Urothelium cell line (cell line): ENCODE data around the gene ERI2.
"Not testable (repeated sequence)": the region's sequence is repeated elsewhere in the genome, so short reads cannot be mapped to it uniquely, and the experiment has no call there.

Experiments used
- DNase-seq: peaks from one replicate; pipeline ENCODE4 v3.0.0; 2011; ENCODE audit warnings: low spot score, mixed read lengths
- FAIRE-seq: peaks from 2 replicates; lab custom pipeline; 2011; peaks lifted over from hg19 to GRCh38; lab: Jason Lieb, UNC

The ERI2 gene

GRCh38 chr16:20818929-20819585, 12.8 kb upstream of the ERI2 start:
- no peak for FAIRE-seq
- DNase-seq, result no peak

GRCh38 chr16:20814784-20815183, 8.5 kb upstream of the ERI2 start:
- no peak for DNase-seq
- no peak for FAIRE-seq

GRCh38 chr16:20812510-20812909, 6.2 kb upstream of the ERI2 start:
- DNase-seq (no peak), FAIRE-seq (peak; percentile 46)

- DNase-seq (no peak), FAIRE-seq (no peak)
Observed at GRCh38 chr16:20811889-20812439, 5.7 kb upstream of the ERI2 start.

- FAIRE-seq, result no peak
Observed at GRCh38 chr16:20807862-20808261, 1.6 kb upstream of the ERI2 start.

GRCh38 chr16:20805684-20806167, 546 bp downstream of the ERI2 start:
- not testable (repeated sequence) for DNase-seq, FAIRE-seq

More at GRCh38 chr16:20807862-20808261, 1.6 kb upstream of the ERI2 start:
- no peak for DNase-seq

GRCh38 chr16:20803561-20804214, 2.6 kb downstream of the ERI2 start:
- no peak for FAIRE-seq

GRCh38 chr16:20803192-20803560, 3.1 kb downstream of the ERI2 start:
- DNase-seq, result no peak
- no peak for FAIRE-seq

More at GRCh38 chr16:20803561-20804214, 2.6 kb downstream of the ERI2 start:
- DNase-seq, result no peak

- no peak for DNase-seq
- FAIRE-seq, result no peak
Observed at GRCh38 chr16:20801278-20801677, 5.0 kb downstream of the ERI2 start.

- FAIRE-seq (no peak), DNase-seq (no peak)
Observed at GRCh38 chr16:20799599-20799998, 6.7 kb downstream of the ERI2 start.

GRCh38 chr16:20798364-20798763, 7.9 kb downstream of the ERI2 start:
- no peak for DNase-seq
- no peak for FAIRE-seq

- FAIRE-seq (no peak), DNase-seq (no peak)
Observed at GRCh38 chr16:20791923-20792612, 14.2 kb downstream of the ERI2 start.

GRCh38 chr16:20789130-20789529, 17.1 kb downstream of the ERI2 start:
- no peak for DNase-seq
- FAIRE-seq, result no peak

GRCh38 chr16:20784204-20784603, 22.1 kb downstream of the ERI2 start:
- DNase-seq, result no peak
- no peak for FAIRE-seq

- DNase-seq, result no peak
- no peak for FAIRE-seq
Observed at GRCh38 chr16:20782470-20782869, 23.8 kb downstream of the ERI2 start.

- no peak for FAIRE-seq
- DNase-seq, result no peak
Observed at GRCh38 chr16:20781697-20782096, 24.6 kb downstream of the ERI2 start.

- DNase-seq (peak; percentile 69), FAIRE-seq (peak; percentile 65)
Observed at GRCh38 chr16:20774703-20775362, 31.4 kb downstream of the ERI2 start.

GRCh38 chr16:20773679-20774078, 32.6 kb downstream of the ERI2 start:
- FAIRE-seq (no peak), DNase-seq (no peak)

- FAIRE-seq (no peak), DNase-seq (no peak)
Observed at GRCh38 chr16:20768818-20769217, 37.5 kb downstream of the ERI2 start.

GRCh38 chr16:20768121-20768520, 38.2 kb downstream of the ERI2 start:
- FAIRE-seq (no peak), DNase-seq (no peak)

GRCh38 chr16:20767577-20767976, 38.7 kb downstream of the ERI2 start:
- FAIRE-seq (no peak), DNase-seq (no peak)
